ENCODE results near the gene CFHR2.

The CFHR2 gene

DNA sequence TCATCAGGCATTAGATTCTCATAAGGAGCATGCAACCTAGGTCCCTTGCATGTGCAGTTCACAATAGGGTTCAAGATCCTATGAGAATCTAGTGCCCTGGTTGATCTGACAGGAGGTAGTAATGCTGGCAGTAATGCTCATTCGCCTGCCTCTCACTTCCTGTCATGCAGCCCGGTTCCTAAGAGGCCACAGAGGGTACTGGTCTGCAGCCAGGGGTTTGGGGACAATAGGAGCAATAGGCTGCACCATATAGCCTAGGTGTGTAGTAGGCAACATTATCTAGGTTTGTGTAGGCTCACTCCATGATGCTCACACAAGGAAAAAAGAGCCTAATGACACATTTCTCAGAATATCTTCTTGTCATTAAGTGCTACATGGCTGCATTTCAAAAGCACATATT is 59.6 kb downstream of the CFHR2 start:
- no peak for DNase-seq

- no peak for DNase-seq
These were observed 65.3 kb downstream of the CFHR2 start for GRCh38 chr1:197008861-197009260.

All from DMS79 (cell line).